Measurements from ENCODE around the gene RASGRP3. TPM values are rescaled to one million over a fixed set of nuclear protein-coding genes. Genes with fewer than 3 reads are reported as not detected.
A peak's percentile ranks its signal among the peaks of the same experiment; 100 is the strongest.

The RASGRP3 gene
- total and polyA plus RNA-seq, 12 donors, result 2.5 to 23.8 (median 10.7) TPM

DNA sequence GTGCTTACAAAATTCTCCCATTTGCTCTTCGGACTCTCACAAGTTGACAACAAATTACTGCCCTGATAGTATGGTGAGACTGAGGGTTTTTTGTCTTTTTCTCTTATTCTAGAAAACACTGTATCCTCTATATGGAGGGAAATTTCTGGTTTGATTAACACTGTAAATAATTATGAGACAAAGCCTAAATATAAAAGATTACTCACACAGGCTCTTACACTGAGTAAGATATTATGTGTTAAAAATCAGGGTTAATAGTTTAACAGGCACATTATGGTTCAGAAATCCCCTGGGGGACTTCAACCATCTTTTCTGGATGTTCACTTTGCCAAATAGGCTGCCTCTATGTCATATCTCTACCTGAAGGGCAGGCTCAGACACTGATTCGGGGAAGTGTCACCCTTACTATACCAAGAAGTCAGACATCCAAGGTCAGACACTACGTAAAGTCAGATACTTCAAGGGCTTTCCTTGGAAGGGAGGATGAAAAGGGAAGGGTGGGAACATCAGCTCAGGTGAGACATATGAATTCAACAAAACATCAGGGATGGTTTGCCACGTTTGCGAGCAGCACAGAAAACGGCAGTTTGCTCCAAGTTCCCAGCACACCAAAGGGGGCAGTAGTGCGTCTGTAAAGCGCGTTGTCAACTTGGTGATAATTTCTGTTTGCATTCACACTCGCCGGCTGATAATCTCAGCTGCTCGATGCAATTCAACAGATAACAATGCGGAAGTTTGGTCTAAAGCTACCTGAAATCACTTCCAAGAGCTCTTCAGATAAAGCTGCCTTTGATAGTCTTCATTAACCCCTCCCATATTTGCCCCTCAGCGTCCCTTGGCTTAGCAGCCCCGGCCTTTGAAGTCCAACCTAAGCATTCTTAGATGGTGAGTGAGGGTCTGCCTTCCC is 972 bp upstream of the RASGRP3 start:
- Histone ChIP-seq H3K27ac (peak overlapping the region in 4 of 5 donors; percentile 73 to 91 (median 82)), H3K9me3 (replicated peaks in 1 of 3) (no peaks in the 10 kb centered on the region), H3K4me1 (replicated peaks in 1 of 2) (peaks cover 6 to 14% of the 10 kb centered on the region in 2 donors), H3K4me3 (peak overlapping the region; percentile 1 to 85 (median 57)), H3K36me3 (replicated peaks in 1 of 2) (no peaks in the 10 kb centered on the region), H3K27me3 (no peaks in the 10 kb centered on the region)
- intact Hi-C loops (cut with DNase I), result loop anchor here in 1 of 2 donors (10.0 kb wide), 1 partner anchor 109 kb away; no protein-coding TSS in a partner anchor
- TF ChIP-seq POLR2A (IDR thresholded peaks at IDR 0.05), result no peak
- TF ChIP-seq, protein P1, sequence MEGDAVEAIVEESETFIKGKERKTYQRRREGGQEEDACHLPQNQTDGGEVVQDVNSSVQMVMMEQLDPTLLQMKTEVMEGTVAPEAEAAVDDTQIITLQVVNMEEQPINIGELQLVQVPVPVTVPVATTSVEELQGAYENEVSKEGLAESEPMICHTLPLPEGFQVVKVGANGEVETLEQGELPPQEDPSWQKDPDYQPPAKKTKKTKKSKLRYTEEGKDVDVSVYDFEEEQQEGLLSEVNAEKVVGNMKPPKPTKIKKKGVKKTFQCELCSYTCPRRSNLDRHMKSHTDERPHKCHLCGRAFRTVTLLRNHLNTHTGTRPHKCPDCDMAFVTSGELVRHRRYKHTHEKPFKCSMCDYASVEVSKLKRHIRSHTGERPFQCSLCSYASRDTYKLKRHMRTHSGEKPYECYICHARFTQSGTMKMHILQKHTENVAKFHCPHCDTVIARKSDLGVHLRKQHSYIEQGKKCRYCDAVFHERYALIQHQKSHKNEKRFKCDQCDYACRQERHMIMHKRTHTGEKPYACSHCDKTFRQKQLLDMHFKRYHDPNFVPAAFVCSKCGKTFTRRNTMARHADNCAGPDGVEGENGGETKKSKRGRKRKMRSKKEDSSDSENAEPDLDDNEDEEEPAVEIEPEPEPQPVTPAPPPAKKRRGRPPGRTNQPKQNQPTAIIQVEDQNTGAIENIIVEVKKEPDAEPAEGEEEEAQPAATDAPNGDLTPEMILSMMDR (IDR thresholded peaks at IDR 0.05), result peak; percentile 57 to 84 (median 74)
- 9 to 12% (median 10%) methylated on average over 15 of the region's 15 CpGs for WGBS, 4 donors
- peak; percentile 71 to 87 (median 81) for DNase-seq

DNA sequence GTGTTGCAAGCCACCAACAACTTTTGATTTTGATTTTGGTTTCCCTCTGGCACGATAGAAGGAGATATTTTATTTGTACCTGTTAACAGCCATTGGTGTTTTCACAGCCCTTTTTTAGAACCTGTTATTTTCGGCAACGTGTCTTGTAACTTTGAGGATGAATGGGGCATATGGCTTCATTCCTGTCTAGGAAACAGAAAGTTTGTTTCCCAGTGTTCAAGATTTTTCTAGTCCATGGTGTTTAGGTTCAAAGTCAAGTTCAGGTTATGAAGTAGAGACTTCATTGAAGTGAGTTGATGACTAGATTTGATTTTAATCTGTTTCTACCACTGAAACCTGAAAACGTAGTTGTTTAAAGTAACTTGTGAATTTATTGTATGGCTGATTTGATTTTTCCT is 343 bp downstream of the RASGRP3 start:
- WGBS, 4 donors, result 10 to 17% (median 13%) methylated on average over 4 of the region's 4 CpGs
- Histone ChIP-seq H3K27ac (peak overlapping the region; percentile 2 to 91 (median 34)), H3K4me1 (replicated peaks in 1 of 2) (peaks cover 6 to 15% of the 10 kb centered on the region in 2 donors), H3K4me3 (peak overlapping the region in 1 of 4 donors; percentile 71), H3K27me3 (no peaks in the 10 kb centered on the region), H3K36me3 (replicated peaks in 1 of 2) (no peaks in the 10 kb centered on the region), H3K9me3 (replicated peaks in 1 of 3) (no peaks in the 10 kb centered on the region)
- TF ChIP-seq, protein P1 (IDR thresholded peaks at IDR 0.05), result no peak
- TF ChIP-seq POLR2A (IDR thresholded peaks at IDR 0.05), result no peak
- intact Hi-C loops (cut with DNase I), result loop anchor here in 1 of 2 donors (10.0 kb wide), 1 partner anchor 108 kb away; no protein-coding TSS in a partner anchor
- no peak for DNase-seq

DNA sequence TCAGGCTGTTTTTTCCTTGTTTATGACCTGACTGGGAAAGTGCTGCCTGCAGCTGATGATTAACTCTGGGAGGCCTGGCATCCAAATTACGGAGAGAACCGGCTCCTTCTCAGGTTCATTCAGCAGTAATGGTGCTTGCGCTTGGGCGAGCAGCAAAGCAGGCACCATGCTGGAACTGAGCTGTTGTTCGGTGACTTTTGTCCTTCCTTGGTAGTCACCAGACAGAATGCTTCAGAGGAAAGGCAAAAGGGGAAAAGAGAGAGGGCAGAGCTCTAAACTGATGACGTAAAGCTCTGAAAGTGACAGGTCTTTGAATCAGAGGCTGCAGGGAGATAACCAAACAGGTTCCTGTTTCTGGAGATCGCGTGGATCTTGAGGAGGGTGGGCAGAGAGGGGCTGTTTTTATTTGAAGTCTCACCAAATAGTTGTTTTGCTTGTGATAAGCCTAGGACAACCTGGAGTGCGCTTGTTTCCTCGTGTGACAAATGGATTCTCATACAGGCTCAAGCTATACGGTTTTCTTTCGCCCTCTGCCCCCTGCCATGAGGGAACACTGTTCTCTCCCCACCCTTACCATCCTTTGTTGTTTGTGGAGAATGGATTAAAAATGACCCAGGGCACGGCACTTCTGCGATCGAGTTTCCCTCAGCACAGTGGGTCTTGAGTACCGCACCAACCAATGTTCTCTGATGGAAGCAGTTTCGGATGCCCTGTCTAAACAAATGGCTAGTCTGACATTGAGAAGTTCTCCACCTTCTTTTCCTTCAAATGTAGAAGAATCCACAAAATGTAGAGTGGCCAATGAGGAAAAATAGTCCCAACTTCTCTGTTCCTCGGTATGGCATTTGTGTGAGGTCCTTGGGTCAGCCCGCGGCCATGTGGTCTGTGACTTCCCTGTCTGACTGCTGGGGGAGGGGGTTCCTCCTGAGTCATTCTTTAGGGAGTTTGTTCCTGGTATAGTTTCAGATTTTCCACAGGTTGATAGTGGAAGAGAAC is 1.3 kb downstream of the RASGRP3 start:
- Histone ChIP-seq H3K4me1 (replicated peaks in 1 of 2) (peaks cover 6 to 15% of the 10 kb centered on the region in 2 donors), H3K9me3 (replicated peaks in 1 of 3) (no peaks in the 10 kb centered on the region), H3K27ac (peak overlapping the region; percentile 2 to 91 (median 34)), H3K4me3 (peak overlapping the region in 1 of 4 donors; percentile 71), H3K36me3 (replicated peaks in 1 of 2) (no peaks in the 10 kb centered on the region), H3K27me3 (no peaks in the 10 kb centered on the region)
- TF ChIP-seq POLR2A (IDR thresholded peaks at IDR 0.05), result no peak
- TF ChIP-seq, protein P1 (IDR thresholded peaks at IDR 0.05), result no peak
- DNase-seq, result peak; percentile 30 to 69 (median 47)
- 69 to 75% (median 72%) methylated on average over 20 of the region's 20 CpGs for WGBS, 4 donors
- intact Hi-C loops (cut with DNase I), result loop anchor here in 1 of 2 donors (10.0 kb wide), 1 partner anchor 107 kb away; no protein-coding TSS in a partner anchor

Data from adrenal gland (tissue), 12 donors.